Measurements from ENCODE around the gene KCNS1.

GRCh38 chr20:45096781-45097180 lies 4.1 kb downstream of the KCNS1 start:
- TF ChIP-seq CTCF (IDR thresholded peaks at IDR 0.05) = no peak
- no peak for TF ChIP-seq POLR2A (IDR thresholded peaks at IDR 0.05)

Data from heart left ventricle (tissue), 13 donors.